ENCODE data around the gene PCTP.

Gene PCTP

GRCh38 chr17:55757659-55758058 is 6.8 kb downstream of the PCTP start:
- DNase-seq (ENCODE audit: low spot score), result no peak

GRCh38 chr17:55758171-55758570 is 7.3 kb downstream of the PCTP start:
- DNase-seq (ENCODE audit: low spot score), result no peak

- no peak for DNase-seq (ENCODE audit: low spot score)
Observed at GRCh38 chr17:55760643-55761355, 9.9 kb downstream of the PCTP start.

GRCh38 chr17:55762086-55762858 is 11.4 kb downstream of the PCTP start:
- no peak for DNase-seq (ENCODE audit: low spot score)

- no peak for DNase-seq (ENCODE audit: low spot score)
Observed at GRCh38 chr17:55763856-55764255, 13.0 kb downstream of the PCTP start.

GRCh38 chr17:55764610-55765009 is 13.8 kb downstream of the PCTP start:
- DNase-seq (ENCODE audit: low spot score), result no peak

- DNase-seq (ENCODE audit: low spot score), result no peak
Observed at GRCh38 chr17:55765472-55765871, 14.6 kb downstream of the PCTP start.

- no peak for DNase-seq (ENCODE audit: low spot score)
Observed at GRCh38 chr17:55768936-55769624, 18.2 kb downstream of the PCTP start.

GRCh38 chr17:55769625-55770000 is 18.8 kb downstream of the PCTP start:
- DNase-seq (ENCODE audit: low spot score), result no peak

GRCh38 chr17:55770196-55770870 is 19.5 kb downstream of the PCTP start:
- DNase-seq (ENCODE audit: low spot score), result peak; percentile 71

- DNase-seq (ENCODE audit: low spot score), result no peak
Observed at GRCh38 chr17:55772086-55772485, 21.2 kb downstream of the PCTP start.

GRCh38 chr17:55773671-55774070 is 22.8 kb downstream of the PCTP start:
- no peak for DNase-seq (ENCODE audit: low spot score)

- DNase-seq (ENCODE audit: low spot score), result no peak
Observed at GRCh38 chr17:55774846-55775271, 24.0 kb downstream of the PCTP start.

- no peak for DNase-seq (ENCODE audit: low spot score)
Observed at GRCh38 chr17:55776271-55776670, 25.4 kb downstream of the PCTP start.

- DNase-seq (ENCODE audit: low spot score), result no peak
Observed at GRCh38 chr17:55777471-55777971, 26.7 kb downstream of the PCTP start.

- DNase-seq (ENCODE audit: low spot score), result no peak
Observed at GRCh38 chr17:55778389-55779118, 27.7 kb downstream of the PCTP start.

GRCh38 chr17:55783684-55784245 is 32.9 kb downstream of the PCTP start:
- DNase-seq (ENCODE audit: low spot score), result no peak

GRCh38 chr17:55784666-55785065 is 33.8 kb downstream of the PCTP start:
- DNase-seq (ENCODE audit: low spot score), result no peak

- DNase-seq (ENCODE audit: low spot score), result no peak
Observed at GRCh38 chr17:55785181-55785580, 34.3 kb downstream of the PCTP start.

- DNase-seq (ENCODE audit: low spot score), result no peak
Observed at GRCh38 chr17:55793272-55793671, 42.4 kb downstream of the PCTP start.
